Vagina (tissue), 2 donors: ENCODE data around the gene CNOT6.
"Not testable (repeated sequence)": the region's sequence is repeated elsewhere in the genome, so short reads cannot be mapped to it uniquely, and the experiment has no call there.

ENCODE experiments used
- POLR2A ChIP-seq, 2 donors: fragments of 450-650 bp; IDR thresholded peaks; one replicate each; pipeline ENCODE4 v1.6.1; 2017; ENCODE audit warnings: antibody characterized with exemption in 2 of 2, mild to moderate bottlenecking in 2 of 2, moderate library complexity in 2 of 2
- POLR2AphosphoS5 ChIP-seq, 2 donors: sonication (generic); formaldehyde crosslinking; IDR thresholded peaks; one replicate each; pipeline ENCODE4 v1.9.0; 2017; ENCODE audit warnings: antibody characterized with exemption in 2 of 2, mild to moderate bottlenecking in 2 of 2, low read depth in 1 of 2; ENCODE audit not compliant: insufficient read depth in 1 of 2
- TF ChIP-seq, protein P1 (sequence below), 3 experiments: fragments of 450-650 bp in 2 of 3; fragments of 200-600 bp in 1 of 3; sonication (generic) in 1 of 3; IDR thresholded peaks; one replicate each; pipeline ENCODE4 v1.5.1; 2017 to 2019; ENCODE audit warnings: antibody characterized with exemption in 3 of 3, mild to moderate bottlenecking in 2 of 3, moderate library complexity in 2 of 3

DNA sequence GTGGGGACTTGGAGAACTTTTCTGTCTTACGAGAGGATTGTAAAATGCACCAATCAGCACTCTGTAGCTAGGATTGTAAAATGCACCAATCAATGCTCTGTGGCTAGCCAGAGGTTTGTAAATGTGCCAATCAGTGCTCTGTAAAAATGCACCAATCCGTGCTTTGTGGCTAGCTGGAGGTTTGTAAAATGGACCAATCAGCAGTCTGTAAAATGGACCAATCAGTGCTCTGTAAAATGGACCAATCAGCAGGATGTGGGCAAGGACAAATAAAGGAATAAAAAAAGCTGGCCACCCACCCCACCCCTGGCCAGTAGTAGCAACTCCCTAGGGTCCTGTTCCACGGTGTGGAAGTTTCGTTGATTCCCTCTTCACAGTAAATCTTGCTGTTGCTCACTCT, 29.1 kb upstream of the CNOT6 start:
- TF ChIP-seq, protein P1, sequence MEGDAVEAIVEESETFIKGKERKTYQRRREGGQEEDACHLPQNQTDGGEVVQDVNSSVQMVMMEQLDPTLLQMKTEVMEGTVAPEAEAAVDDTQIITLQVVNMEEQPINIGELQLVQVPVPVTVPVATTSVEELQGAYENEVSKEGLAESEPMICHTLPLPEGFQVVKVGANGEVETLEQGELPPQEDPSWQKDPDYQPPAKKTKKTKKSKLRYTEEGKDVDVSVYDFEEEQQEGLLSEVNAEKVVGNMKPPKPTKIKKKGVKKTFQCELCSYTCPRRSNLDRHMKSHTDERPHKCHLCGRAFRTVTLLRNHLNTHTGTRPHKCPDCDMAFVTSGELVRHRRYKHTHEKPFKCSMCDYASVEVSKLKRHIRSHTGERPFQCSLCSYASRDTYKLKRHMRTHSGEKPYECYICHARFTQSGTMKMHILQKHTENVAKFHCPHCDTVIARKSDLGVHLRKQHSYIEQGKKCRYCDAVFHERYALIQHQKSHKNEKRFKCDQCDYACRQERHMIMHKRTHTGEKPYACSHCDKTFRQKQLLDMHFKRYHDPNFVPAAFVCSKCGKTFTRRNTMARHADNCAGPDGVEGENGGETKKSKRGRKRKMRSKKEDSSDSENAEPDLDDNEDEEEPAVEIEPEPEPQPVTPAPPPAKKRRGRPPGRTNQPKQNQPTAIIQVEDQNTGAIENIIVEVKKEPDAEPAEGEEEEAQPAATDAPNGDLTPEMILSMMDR (IDR thresholded peaks at IDR 0.05), result not testable (repeated sequence)
- TF ChIP-seq POLR2AphosphoS5 (IDR thresholded peaks at IDR 0.05; ENCODE audit: insufficient read depth in 1 of 2, low read depth in 1 of 2); POLR2A (IDR thresholded peaks at IDR 0.05): not testable (repeated sequence)
